ENCODE results near the gene MEP1A. TPM values are rescaled to one million over a fixed set of nuclear protein-coding genes. Genes with fewer than 3 reads are reported as not detected.

MEP1A gene
- total RNA-seq, 6 experiments from 2014 or later = 0.07 to 0.18 TPM; not detected in 4

DNA sequence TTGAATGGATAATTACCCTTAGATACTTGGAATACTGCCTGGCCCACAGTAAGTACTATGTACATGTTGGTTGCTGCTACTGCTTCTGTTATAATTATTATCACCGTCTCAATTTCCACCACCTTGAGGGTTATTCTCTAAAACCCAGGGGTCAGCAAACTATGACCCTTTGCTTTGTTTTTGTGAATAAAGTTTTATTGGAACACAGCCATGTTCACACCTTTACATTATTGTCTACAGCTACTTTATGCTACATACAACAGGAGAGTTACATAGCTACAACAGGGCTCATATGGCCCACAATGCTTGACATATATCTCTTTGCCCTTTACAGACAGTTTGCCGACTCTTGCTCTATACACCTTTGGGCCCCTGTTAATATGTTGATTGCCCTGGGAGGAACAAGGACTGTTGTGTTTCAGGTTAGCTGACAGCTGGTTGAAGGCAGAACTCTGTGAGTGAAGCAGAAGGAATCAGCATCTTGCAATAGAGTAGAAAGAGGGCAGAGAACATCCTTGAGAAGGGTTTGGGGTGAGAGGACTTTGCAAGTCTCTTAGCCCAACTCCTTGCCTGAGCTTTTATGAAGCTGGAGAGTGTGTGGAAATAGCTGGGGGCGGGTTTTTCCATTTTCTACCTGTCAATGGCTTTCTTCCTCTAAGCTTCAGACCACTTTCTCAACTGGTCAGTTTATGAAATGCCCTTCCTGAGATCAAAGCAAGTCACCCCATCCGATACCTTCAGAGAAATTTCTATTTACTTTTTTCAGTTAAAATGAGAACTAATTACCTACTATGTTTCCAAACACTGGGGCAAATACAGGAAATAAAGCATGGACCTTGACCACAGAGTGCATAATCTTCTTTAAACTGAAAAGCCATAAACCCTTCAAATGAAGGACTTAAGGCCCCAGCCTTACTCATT, 3.5 kb upstream of the MEP1A start:
- Histone ChIP-seq H3K4me1 (no peaks in the 10 kb centered on the region), H3K9me3 (no peaks in the 10 kb centered on the region), H3K36me3 (no peaks in the 10 kb centered on the region), H3K27me3 (no peaks in the 10 kb centered on the region), H3K4me3 (no peak overlapping the region), H3K27ac (no peak overlapping the region)
- ATAC-seq (no peak), DNase-seq (no peak)
- 72% methylated on average over 4 of the region's 4 CpGs for WGBS (ENCODE audit: insufficient coverage, low coverage, low lambda C conversion rate, missing lambda C conversion rate)
- TF ChIP-seq POLR2A (IDR thresholded peaks at IDR 0.05) = no peak
- TF ChIP-seq, protein P1, sequence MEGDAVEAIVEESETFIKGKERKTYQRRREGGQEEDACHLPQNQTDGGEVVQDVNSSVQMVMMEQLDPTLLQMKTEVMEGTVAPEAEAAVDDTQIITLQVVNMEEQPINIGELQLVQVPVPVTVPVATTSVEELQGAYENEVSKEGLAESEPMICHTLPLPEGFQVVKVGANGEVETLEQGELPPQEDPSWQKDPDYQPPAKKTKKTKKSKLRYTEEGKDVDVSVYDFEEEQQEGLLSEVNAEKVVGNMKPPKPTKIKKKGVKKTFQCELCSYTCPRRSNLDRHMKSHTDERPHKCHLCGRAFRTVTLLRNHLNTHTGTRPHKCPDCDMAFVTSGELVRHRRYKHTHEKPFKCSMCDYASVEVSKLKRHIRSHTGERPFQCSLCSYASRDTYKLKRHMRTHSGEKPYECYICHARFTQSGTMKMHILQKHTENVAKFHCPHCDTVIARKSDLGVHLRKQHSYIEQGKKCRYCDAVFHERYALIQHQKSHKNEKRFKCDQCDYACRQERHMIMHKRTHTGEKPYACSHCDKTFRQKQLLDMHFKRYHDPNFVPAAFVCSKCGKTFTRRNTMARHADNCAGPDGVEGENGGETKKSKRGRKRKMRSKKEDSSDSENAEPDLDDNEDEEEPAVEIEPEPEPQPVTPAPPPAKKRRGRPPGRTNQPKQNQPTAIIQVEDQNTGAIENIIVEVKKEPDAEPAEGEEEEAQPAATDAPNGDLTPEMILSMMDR (IDR thresholded peaks at IDR 0.05) = no peak
- intact Hi-C loops (cut with DNase I) = loop anchor here in 1 of 2 donors (10.0 kb wide), 1 partner anchor 375 kb away; no protein-coding TSS in a partner anchor

- ATAC-seq (no peak), DNase-seq (no peak)
- no peaks in the 10 kb centered on the region for H3K27me3 ChIP-seq
- H3K27ac ChIP-seq = no peak overlapping the region
- H3K9me3 ChIP-seq = no peaks in the 10 kb centered on the region
- TF ChIP-seq, protein P1 (IDR thresholded peaks at IDR 0.05) = no peak
- TF ChIP-seq POLR2A (IDR thresholded peaks at IDR 0.05) = no peak
- intact Hi-C loops (cut with DNase I) = no loop called here
- H3K4me3 ChIP-seq = no peak overlapping the region
- H3K36me3 ChIP-seq = no peaks in the 10 kb centered on the region
- no peaks in the 10 kb centered on the region for H3K4me1 ChIP-seq
Measured at GRCh38 chr6:46790355-46790874, 2.8 kb upstream of the MEP1A start.

DNA sequence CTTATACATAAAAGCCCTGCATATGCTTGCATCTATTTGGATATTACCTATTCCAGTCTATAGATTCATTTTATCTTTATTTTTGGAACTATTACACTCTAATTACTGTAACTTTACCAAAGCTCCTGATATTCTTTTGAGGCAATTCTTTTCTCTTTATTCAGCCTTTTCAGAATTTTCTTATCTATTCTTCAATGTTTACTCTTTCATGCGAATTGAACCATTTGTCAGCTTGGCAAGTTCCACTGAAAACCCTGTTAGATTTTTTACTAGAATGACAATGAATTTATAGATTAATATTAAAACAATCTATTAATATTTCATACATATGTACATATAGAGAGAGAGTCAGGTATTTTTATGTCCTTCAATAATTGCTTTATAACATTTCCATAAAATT, 554 bp upstream of the MEP1A start:
- DNase-seq (no peak), ATAC-seq (no peak)
- WGBS (ENCODE audit: insufficient coverage, low coverage, low lambda C conversion rate, missing lambda C conversion rate) = 27% methylated on average over 1 of the region's 1 CpG
- no peaks in the 10 kb centered on the region for H3K27me3 ChIP-seq
- H3K27ac ChIP-seq = no peak overlapping the region
- no peaks in the 10 kb centered on the region for H3K4me1 ChIP-seq
- no peak overlapping the region for H3K4me3 ChIP-seq
- no peaks in the 10 kb centered on the region for H3K36me3 ChIP-seq
- TF ChIP-seq, protein P1 (IDR thresholded peaks at IDR 0.05) = no peak
- TF ChIP-seq POLR2A (IDR thresholded peaks at IDR 0.05) = no peak
- H3K9me3 ChIP-seq = no peaks in the 10 kb centered on the region
- intact Hi-C loops (cut with DNase I) = no loop called here

DNA sequence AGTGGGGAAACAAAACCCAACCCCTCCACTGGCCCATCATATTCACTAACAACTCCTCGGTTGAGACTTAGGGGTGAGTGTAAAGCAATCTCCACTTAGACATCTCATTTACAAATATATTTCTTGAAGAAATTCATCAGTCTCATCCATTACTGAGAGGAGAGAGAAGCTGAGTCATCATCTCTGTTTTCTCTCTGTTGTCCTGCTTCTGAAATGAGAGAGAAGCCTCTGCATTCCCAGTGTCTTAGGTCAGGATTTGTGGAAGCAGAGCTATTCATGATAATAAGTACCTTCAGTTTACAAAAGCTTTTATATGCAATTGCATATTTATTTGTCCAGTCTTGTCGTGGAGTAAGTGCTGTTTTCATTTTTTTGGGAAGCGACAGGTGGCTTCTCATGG, 879 bp downstream of the MEP1A start:
- no peak for DNase-seq
- Histone ChIP-seq H3K27ac (no peak overlapping the region), H3K27me3 (no peaks in the 10 kb centered on the region), H3K9me3 (no peaks in the 10 kb centered on the region), H3K36me3 (no peaks in the 10 kb centered on the region), H3K4me3 (no peak overlapping the region), H3K4me1 (no peaks in the 10 kb centered on the region)
- WGBS (ENCODE audit: insufficient coverage, low coverage, low lambda C conversion rate, missing lambda C conversion rate) = 80% methylated on average over 3 of the region's 3 CpGs
- intact Hi-C loops (cut with DNase I) = no loop called here
- no peak for ATAC-seq
- TF ChIP-seq, protein P1 (IDR thresholded peaks at IDR 0.05) = no peak
- no peak for TF ChIP-seq POLR2A (IDR thresholded peaks at IDR 0.05)

All from right lobe of liver (tissue), 6 donors.